Measurements from ENCODE around the gene CCL15. TPM values are rescaled to one million over a fixed set of nuclear protein-coding genes. Genes with fewer than 3 reads are reported as not detected.

The CCL15 gene
- total RNA-seq, 4 donors from 2014 or later = not detected

DNA sequence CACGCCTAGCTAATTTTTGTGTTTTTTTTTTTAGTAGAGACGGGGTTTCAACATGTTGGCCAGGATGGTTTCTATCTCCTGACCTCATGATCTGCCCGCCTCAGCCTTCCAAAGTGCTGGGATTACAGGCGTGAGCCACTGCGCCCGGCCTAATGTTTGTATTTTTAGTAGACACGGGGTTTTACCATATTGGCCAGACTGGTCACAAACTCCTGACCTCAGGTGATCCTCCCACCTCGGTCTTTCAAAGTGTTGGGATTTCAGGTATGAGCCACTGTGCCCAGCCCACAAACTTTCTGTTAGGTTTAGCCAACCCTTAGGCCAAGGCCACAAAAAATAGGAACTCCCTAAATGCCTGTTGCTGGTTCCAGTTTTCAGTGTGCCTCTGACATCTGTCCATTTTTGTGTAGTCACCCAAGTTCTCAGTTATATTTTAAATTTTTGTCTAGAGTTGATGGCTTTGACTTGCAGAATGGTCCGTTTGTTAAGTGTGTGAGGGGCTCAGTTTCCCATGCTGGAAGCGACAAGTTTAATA lies 32.8 kb downstream of the CCL15 start:
- Histone ChIP-seq H3K27me3 (peaks cover 4% of the 10 kb centered on the region), H3K36me3 (no peaks in the 10 kb centered on the region), H3K9me3 (no peaks in the 10 kb centered on the region), H3K4me1 (peaks cover 3% of the 10 kb centered on the region), H3K27ac (no peak overlapping the region), H3K4me3 (no peak overlapping the region)
- WGBS = 82% methylated on average over 10 of the region's 10 CpGs
- TF ChIP-seq EP300 (IDR thresholded peaks at IDR 0.05) = no peak
- TF ChIP-seq, protein P1, sequence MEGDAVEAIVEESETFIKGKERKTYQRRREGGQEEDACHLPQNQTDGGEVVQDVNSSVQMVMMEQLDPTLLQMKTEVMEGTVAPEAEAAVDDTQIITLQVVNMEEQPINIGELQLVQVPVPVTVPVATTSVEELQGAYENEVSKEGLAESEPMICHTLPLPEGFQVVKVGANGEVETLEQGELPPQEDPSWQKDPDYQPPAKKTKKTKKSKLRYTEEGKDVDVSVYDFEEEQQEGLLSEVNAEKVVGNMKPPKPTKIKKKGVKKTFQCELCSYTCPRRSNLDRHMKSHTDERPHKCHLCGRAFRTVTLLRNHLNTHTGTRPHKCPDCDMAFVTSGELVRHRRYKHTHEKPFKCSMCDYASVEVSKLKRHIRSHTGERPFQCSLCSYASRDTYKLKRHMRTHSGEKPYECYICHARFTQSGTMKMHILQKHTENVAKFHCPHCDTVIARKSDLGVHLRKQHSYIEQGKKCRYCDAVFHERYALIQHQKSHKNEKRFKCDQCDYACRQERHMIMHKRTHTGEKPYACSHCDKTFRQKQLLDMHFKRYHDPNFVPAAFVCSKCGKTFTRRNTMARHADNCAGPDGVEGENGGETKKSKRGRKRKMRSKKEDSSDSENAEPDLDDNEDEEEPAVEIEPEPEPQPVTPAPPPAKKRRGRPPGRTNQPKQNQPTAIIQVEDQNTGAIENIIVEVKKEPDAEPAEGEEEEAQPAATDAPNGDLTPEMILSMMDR (IDR thresholded peaks at IDR 0.05) = no peak
- TF ChIP-seq POLR2AphosphoS5 (IDR thresholded peaks at IDR 0.05) = no peak
- TF ChIP-seq POLR2A (IDR thresholded peaks at IDR 0.05) = no peak
- DNase-seq (ENCODE audit: low spot score in 2 of 2) = no peak

DNA sequence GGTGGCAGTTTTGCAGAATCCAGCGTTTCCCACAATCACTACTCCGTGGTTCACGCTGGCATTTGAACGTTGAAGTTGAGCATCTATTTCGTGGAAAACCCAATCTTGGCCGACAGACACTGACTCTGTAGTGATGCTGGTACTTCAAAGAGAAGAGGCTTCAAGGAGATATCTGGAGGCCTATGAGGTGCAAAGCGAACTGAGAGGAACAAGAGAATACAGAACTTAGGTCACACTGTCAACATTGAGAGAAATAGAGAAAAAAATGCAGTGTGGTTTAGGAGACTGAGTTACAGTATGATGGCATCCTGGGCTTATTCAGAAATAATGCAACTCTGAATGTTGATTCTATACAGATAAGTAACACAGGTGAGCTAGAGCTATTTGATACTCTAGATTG lies 36.1 kb downstream of the CCL15 start:
- 87% methylated on average over 7 of the region's 7 CpGs for WGBS
- no peaks in the 10 kb centered on the region for H3K36me3 ChIP-seq
- no peaks in the 10 kb centered on the region for H3K9me3 ChIP-seq
- H3K27ac ChIP-seq = no peak overlapping the region
- H3K4me1 ChIP-seq = no peaks in the 10 kb centered on the region
- H3K4me3 ChIP-seq = no peak overlapping the region
- TF ChIP-seq POLR2A (IDR thresholded peaks at IDR 0.05) (no peak), EP300 (IDR thresholded peaks at IDR 0.05) (no peak), POLR2AphosphoS5 (IDR thresholded peaks at IDR 0.05) (no peak)
- TF ChIP-seq, protein P1 (IDR thresholded peaks at IDR 0.05) = no peak
- H3K27me3 ChIP-seq = peaks cover 17% of the 10 kb centered on the region
- DNase-seq (ENCODE audit: low spot score in 2 of 2) = no peak

GRCh38 chr17:35963663-35964062 lies 37.7 kb downstream of the CCL15 start:
- no peak for TF ChIP-seq POLR2A (IDR thresholded peaks at IDR 0.05)
- TF ChIP-seq EP300 (IDR thresholded peaks at IDR 0.05) = no peak
- TF ChIP-seq, protein P1 (IDR thresholded peaks at IDR 0.05) = no peak
- TF ChIP-seq POLR2AphosphoS5 (IDR thresholded peaks at IDR 0.05) = no peak
- Histone ChIP-seq H3K36me3 (no peaks in the 10 kb centered on the region), H3K27ac (no peak overlapping the region), H3K9me3 (no peaks in the 10 kb centered on the region), H3K27me3 (peaks cover 29% of the 10 kb centered on the region), H3K4me1 (no peaks in the 10 kb centered on the region), H3K4me3 (no peak overlapping the region)
- 75% methylated on average over 6 of the region's 6 CpGs for WGBS
- no peak for DNase-seq (ENCODE audit: low spot score in 2 of 2)

GRCh38 chr17:35953720-35954119 lies 47.6 kb downstream of the CCL15 start:
- WGBS = 61% methylated on average over 6 of the region's 7 CpGs
- Histone ChIP-seq H3K27me3 (peaks cover 7% of the 10 kb centered on the region), H3K9me3 (no peaks in the 10 kb centered on the region), H3K4me1 (no peaks in the 10 kb centered on the region), H3K36me3 (no peaks in the 10 kb centered on the region), H3K4me3 (no peak overlapping the region), H3K27ac (no peak overlapping the region)
- DNase-seq (ENCODE audit: low spot score in 2 of 2) = no peak
- TF ChIP-seq, protein P1 (IDR thresholded peaks at IDR 0.05) = no peak
- TF ChIP-seq POLR2AphosphoS5 (IDR thresholded peaks at IDR 0.05) (no peak), POLR2A (IDR thresholded peaks at IDR 0.05) (no peak), EP300 (IDR thresholded peaks at IDR 0.05) (no peak)

- H3K36me3 ChIP-seq = no peaks in the 10 kb centered on the region
- no peak for TF ChIP-seq POLR2A (IDR thresholded peaks at IDR 0.05)
- H3K27me3 ChIP-seq = no peaks in the 10 kb centered on the region
- H3K4me1 ChIP-seq = no peaks in the 10 kb centered on the region
- H3K27ac ChIP-seq = no peak overlapping the region
- no peaks in the 10 kb centered on the region for H3K9me3 ChIP-seq
- H3K4me3 ChIP-seq = no peak overlapping the region
- 70% methylated on average over 3 of the region's 3 CpGs for WGBS
- DNase-seq (ENCODE audit: low spot score in 2 of 2) = no peak
Observed at GRCh38 chr17:35949401-35949800, 52.0 kb downstream of the CCL15 start.

- WGBS = 88% methylated on average over 7 of the region's 7 CpGs
- H3K4me3 ChIP-seq = no peak overlapping the region
- no peaks in the 10 kb centered on the region for H3K9me3 ChIP-seq
- no peak for TF ChIP-seq POLR2A (IDR thresholded peaks at IDR 0.05)
- TF ChIP-seq, protein P1 (IDR thresholded peaks at IDR 0.05) = no peak
- TF ChIP-seq EP300 (IDR thresholded peaks at IDR 0.05) = no peak
- no peak for TF ChIP-seq POLR2AphosphoS5 (IDR thresholded peaks at IDR 0.05)
- no peaks in the 10 kb centered on the region for H3K4me1 ChIP-seq
- H3K27ac ChIP-seq = no peak overlapping the region
- H3K27me3 ChIP-seq = peaks cover 11% of the 10 kb centered on the region
- H3K36me3 ChIP-seq = no peaks in the 10 kb centered on the region
- DNase-seq (ENCODE audit: low spot score in 2 of 2) = no peak
Observed at GRCh38 chr17:35948092-35948491, 53.3 kb downstream of the CCL15 start.

Data from suprapubic skin (tissue), 4 donors.